Activated CD4-positive, alpha-beta T cell treated with anti-CD3 and anti-CD28 coated beads for 4 hours (primary cell): ENCODE data around the gene RBM15B.

Source experiments
- DNase-seq, 2 donors: peaks; one replicate each; pipeline ENCODE4 v3.0.0-alpha.2; 2020

The RBM15B gene

DNA sequence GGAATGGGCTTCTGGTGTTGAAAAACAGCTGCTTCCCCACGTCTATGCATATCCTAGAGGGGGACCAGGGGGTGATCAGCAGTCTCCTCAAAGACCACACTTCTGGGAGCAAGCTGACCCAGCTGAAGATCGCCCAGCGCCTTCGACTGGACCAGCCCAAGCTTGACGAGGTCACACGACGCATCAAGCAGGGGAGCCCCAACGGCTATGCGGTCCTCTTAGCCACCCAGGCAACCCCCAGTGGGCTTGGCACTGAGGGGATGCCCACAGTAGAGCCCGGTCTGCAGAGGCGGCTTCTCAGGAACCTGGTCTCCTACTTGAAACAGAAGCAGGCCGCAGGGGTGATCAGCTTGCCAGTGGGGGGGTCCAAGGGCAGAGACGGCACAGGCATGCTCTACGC, 2.5 kb downstream of the RBM15B start:
- no peak for DNase-seq

DNA sequence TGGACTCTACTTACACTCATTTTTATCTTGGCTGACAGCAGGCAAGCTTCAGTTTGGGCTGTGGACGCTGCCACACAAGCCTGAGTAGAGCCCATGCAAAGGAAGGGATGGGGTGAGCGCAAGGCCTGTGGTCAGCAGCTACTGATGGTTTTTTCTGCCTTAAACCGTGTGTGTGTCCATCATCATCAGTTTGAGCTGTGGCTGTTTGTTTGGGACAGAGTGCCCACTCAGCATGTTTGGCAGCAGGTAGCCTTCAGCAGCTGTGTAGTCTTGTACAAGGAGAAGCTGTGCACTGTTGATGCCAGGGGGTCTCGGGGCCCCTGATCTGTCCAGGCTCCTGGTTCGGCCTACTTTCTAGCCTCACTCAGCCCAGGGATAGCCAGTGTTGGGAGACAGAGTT, 3.5 kb downstream of the RBM15B start:
- no peak for DNase-seq

DNA sequence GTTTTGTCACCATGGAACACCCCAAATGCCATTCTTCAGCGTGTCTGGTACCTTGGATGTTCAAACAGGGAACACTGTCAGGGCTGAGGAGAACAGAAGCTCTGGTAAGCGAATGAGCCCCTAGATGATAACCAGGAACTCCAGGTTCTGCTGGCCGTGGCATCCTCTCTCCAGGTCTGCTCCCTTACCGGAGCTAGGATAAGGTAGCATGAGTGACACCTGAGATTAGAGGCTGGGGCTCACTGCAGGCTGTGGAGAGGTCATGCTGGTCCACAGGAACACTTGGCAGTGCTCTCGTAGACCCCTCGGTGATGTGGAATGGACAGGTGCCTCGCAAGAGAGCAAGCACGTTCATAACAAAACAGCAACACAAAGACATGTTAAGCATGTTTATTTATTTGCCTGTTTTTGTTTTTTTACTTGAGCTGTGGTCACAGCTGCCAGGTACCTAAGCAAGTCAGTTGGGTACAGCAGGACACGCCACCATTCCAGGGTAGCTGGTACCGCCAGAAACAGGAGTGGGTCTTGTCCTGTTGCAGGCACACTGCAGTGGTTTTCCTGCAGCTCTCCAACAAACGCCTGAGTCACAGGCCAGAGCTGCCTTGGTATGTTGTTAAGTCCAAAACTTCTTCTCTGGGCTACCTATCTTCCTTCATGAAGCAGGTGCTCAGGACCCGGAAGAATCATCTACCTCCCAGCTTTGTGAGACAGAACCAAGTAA, 4.6 kb downstream of the RBM15B start:
- no peak for DNase-seq

DNA sequence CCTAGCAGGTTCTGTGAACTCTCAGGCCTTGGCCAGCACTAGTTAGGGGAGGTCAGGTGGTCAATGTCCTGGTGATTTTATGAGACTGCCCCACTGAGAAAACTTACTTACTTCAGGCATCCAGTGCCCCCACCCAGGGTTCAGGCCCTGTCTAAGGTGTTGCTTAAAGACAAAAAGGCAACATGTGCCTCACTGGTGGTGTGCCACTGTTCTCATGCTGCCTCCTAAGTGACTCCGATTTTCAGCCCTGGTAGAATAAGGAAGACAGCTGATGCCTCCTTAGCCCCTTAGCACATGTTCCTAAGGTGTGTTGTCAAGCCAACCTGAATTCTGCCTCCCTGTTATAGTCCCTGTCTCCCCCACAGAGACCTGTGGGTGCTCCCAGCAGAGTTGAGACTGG, 5.3 kb downstream of the RBM15B start:
- no peak for DNase-seq

DNA sequence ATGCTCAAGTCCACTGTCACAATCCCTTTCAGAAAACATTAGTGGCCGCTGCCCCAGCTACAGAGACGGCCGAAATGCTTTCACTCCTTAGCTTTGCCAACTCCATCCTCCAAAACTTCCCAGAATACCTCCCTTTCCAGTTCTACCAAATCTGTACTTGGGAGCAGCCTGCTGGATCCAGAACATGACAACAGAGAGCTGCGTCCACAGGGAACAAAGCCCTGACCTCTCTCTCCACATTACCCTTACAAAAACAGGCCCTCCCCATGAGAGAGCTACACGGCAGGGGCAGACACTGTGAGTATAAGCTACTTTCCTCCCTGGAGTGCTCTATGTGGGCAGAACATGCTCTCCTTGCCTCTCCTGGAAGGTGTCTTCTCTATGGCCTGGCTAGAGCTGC, 6.3 kb downstream of the RBM15B start:
- no peak for DNase-seq

DNA sequence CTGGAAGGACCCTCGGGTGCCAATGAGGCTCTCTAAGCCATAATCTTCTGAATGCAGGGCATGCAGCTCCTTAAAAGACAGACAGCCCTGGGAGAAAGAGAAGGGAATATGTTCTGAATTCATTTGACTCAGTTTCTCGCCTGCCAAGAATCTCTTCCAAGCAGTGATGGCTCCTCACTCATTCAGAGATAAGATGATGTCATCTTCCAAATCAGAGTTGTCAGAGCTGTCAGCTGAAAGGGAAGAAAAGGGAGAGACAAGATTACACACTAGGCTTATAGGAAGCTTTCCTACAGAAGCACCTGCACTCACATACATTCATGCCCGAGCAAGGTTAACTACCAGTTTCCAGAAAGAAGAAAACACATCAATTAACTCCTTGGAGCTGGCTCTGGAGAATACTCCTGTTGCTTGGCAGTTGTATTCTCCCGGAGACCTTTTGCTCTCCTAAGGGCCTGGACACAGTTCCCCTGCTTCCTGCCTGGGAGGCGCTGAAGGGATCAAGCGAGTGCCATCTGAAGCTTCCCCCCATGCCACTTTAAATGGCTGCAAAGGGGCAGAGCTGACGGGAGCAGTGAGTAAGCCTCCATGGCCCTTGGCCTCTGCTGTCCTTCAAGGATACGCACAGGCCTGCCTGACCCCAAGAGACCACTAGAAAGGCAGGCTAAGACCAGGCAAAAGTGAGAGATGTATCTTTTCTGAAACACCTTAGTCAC, 7.7 kb downstream of the RBM15B start:
- DNase-seq: no peak

DNA sequence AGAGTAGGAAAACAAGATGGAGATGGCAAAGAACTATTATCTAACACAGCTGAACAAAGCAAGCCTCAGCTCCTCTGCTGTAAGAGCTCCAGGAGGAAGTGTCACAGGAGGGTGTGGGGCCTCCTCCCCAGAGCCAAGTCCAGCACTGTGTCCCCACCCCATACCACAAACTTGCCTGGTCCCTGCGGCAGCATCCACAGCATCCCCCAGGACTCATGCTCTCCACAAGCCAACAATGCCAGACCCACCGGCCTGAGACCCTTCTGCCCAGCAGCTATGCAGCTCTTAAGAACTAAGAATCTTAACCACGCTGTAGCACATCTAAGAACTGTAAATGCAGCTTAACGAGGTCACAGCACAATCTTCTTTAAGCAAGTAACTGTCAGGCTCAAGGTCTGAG, 9.1 kb downstream of the RBM15B start:
- DNase-seq: no peak

DNA sequence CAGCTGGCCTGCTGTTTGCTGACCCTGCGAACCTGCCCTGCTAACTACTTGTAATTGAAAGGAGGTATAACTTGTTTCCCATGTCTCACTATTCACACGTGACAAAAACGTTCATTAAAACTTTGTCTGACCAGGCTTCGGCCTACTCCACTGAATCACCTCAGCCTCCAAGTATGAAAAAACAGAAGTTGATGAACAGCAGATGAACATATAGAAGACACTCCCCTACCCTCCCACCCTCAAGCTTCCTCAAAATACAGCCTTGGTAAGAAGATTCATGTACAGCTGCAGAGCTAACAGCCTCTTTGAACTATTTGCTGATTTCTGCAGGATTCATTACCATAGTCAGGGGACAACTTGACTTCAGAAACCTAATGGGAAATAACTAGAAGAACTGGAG, 10.7 kb downstream of the RBM15B start:
- DNase-seq: no peak

DNA sequence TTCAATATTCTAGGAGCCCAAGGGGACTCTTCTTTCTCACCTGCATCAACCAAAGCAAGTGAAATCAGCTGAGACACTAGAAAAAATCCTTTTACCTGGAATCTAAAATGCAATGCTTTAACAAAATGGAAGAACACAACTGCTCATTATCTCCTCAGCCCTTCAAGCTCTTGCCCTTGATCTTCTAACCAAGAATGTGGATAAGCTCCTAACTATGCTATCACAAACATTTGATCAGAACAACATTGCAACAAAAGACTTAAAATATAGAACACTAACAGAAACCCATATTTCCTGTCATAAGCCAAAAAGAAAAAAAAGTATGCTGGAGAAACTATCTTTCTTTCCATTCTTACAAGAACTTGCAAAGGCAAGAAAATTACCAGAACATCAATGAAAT, 12.6 kb downstream of the RBM15B start:
- DNase-seq: no peak

DNA sequence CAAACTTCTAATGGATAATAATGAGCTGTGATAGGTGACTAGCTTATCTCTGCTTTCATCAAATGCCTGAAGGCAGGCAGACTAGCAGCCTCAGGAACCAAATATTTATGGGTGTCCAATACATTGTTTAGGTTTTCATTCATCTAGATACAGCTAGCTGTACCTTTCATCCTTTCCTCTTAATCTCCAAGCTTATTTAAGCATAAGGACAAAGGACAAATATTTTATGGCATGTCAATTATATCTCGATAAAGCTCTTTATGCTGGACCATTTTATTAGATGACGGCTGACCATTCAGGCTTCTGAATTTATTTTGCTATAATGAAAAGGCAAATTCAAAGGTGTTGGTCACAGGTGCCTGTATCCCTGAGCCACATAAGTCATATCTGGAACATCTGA, 16.9 kb downstream of the RBM15B start:
- no peak for DNase-seq

DNA sequence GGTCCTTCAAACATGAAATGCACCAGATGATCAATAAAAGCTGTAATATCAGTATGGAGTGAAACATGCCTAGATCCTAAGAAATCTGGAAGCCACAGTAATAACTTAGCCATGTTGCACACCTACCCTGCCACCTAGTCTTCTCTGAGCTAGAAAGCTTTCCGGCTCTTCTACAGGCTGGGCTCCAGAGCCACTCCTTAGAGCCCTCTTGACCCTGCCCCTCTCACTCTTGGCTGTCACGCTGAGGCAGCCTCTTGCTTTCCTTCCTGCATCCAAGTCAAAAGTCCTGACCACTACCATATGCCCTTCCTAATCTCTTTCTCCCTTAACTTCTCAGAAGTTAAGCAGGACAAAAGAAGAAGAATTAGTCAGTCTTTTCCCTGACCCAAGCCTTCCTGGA, 17.7 kb downstream of the RBM15B start:
- no peak for DNase-seq

DNA sequence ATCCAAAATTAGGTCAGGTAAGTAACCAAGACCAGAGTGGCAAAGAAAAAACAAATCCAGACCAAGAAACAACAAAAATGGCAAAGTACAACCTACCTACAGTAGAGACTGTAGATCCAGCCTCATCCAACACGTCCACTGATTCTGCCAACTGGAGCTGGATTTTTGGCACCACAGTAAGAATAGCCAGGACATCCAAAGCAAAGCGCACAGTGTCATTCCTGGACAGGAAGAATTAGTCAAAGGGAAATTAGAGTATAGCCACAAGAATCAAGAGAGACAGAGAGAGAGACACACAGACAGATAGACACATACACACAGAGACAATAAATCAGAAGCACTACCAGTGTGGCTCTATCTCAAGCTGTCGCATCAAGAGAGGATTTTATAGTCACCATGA, 31.1 kb downstream of the RBM15B start:
- no peak for DNase-seq

DNA sequence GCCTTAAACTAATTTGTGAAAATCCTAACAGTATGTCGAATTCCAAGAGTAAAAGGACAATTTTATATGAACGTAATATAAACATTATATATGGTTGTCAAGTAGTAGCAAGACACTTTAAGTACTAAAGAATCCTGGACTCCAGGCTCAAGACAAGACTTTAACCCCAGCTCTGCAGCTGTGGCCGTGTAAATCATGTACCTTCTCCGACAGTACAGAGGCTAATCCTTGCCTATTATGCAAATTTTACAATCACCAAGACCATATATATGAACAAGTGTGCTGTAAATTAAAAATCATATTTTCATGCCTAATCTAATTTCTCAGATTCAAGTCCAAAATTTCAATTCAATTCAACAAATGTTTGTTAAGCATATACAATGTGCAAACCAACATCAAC, 35.8 kb downstream of the RBM15B start:
- DNase-seq: no peak

DNA sequence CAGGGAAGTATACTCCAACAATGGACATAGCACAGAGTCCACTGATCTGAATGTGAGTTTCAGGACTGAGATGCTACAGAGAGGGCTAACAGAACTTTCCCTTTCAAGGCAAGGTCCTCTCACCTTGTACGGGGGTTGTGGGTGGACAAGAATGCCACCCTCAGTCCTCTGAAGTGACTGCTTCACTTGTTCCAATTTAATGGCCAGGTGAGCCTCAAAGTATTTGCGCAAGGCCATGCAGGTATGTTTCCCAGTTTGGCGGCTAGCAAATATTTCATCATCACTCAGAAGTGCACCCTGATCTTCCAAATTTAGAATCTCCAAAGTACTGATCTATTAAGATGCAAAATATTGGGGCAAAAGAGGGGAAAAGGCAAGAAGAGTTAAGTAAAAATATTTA, 38.1 kb downstream of the RBM15B start:
- no peak for DNase-seq

DNA sequence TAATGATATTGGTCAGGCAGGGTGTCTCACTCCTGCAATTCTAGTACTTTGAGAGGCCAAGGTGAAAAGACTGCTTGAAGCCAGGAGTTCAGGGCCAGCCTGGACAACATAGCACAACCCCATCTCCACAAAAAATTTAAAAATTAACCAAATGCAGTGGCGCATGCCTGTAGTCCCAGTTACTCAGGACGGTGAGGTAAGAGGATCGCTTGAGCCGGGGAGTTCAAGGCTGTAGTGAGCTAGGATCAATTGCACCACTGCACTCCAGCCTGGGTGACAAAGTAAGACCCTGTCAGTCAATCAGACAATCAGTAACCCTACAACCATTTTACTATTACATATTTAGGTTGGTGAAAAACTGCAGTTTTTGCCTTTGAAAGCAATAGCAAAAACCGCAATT, 43.0 kb downstream of the RBM15B start:
- no peak for DNase-seq

DNA sequence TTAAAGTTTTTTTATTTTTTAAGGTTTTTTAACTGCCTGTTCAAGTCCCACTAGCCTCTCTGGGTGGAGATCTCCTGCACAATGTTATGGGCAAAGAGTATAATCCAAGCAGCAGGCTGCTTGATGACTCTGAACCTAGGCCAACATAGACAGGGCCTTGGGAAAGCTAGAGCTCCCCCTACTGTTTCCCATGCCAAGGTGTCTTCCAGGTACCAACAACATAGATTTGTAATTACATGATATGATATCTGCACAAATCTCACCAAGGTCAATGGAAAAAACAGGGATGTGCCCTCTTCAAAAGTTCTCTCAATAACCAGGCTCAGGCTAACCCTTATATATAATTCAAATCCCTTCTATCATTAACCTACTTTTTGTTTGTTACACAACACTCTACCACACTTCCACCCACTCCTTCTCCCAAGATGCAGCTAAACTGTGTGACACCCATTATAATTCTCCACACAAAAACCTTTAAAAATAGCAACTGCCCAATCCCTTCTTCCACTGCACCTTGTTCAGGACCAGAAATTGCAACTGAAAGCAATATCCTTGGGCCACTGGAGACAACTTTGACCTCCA, 43.8 kb downstream of the RBM15B start:
- DNase-seq: peak; percentile 18 to 45

DNA sequence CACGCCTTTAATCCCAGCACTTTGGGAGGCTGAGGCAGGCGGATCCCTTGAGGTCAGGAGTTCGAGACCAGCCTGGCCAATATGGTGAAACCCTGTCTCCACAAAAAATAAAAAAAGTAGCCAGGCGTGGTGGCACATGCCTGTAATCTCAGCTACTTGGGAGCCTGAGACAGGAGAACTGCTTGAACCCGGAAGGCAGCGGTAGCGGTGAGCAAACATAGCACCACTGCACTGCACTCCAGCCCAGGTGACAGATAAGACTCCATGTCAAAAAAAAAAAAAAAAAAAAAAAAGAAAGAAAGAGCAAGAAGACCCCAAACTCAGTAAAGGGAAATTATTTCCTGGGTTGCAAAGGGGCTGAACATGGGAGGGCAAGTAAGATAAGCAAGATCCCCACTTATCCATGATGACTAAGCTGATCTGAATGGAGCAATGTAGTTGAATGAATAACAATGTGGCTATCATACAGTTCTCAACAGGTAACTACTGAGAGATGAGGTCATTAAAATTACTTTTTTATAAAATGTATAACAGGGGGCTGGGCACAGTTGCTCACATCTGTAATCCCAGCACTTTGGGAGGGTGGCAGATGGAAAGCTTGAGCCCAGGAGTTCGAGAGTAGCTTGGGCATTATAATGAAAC, 46.0 kb downstream of the RBM15B start:
- no peak for DNase-seq

DNA sequence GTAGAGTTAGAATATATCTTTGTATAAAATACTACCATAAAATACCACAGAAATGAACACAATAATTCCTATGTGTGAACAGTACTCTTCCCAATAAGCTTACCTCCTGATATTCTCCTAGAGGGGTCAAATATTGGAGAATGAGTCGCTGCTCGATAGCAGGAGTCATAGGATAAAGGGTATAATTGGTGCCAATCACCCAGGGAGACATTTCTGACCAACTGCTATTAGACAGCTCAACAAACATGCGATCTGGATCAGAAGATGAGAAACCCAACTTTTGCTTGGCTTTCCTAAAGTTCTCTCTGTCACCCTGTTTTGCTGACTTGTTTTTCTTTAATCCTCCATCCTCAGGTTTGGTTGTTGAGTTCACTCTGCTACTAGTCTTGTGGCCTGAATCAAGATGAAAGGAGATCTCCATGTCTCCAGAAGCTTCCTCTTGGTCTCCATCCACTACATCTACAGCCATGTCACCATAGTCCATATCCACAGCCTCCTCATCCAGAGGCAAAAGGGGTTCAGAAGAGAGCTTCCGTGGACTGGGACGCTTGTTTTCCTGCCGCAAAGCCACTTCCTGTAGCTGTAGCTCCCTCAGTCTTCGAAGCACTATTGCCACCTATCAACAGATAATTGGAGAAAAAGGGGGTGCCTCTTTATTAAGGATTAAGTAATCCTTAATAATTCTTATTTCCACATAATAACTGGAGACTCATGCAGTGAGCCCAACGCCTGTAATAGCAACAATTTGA, 50.4 kb downstream of the RBM15B start:
- DNase-seq: no peak

DNA sequence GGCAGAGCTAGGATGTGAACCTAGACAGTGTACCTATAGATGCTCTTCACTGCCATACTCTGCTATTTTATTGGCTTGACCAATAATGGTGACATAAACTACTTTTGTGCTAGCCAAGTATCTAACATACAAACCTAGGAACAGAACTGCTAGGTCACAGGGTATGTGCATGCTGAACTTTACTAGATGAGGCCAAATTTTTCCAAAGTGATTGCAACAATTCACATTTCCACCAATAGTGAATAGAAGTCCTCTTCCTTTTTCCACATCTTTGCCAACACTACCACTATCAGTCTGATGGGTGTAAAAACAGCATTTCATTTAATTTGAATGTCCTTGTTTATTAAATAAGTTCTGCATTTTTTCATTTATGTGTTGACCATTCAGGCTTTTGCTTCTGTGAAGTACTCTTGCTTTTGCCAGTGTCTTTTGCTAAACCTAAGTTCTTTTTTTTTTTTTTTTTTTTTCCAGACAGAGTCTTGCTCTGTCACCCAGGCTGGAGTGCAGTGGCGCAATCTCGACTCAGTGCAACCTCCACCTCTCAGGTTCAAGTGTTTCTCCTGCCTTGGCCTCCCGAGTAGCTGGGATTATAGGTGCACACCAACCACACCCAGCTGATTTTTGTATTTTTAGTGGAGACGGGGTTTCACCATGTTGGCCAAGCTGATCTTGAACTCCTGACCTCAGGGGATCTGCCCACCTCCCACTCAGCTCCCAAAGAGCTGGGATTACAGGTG, 54.6 kb downstream of the RBM15B start:
- no peak for DNase-seq
